MM.1S (cell line): Measurements from ENCODE around the gene NCKAP5.

ENCODE experiments used
- CTCF ChIP-seq: fragments of 300-600 bp; sonication (generic); IDR thresholded peaks from 2 replicates; pipeline ENCODE4 v1.5.1; 2016; ENCODE audit warnings: antibody characterized with exemption, low read length, mixed read lengths
- EZH2 ChIP-seq: fragments of 300-600 bp; sonication (generic); optimal IDR thresholded peaks from 2 replicates; pipeline ENCODE3; 2017; ENCODE audit warnings: low read depth, mild to moderate bottlenecking, antibody characterized with exemption, low read length, mixed read lengths

- no peak for TF ChIP-seq CTCF
- no peak for TF ChIP-seq EZH2
Measured at GRCh38 chr2:133377599-133377998, 190.7 kb downstream of the NCKAP5 start.
